ENCODE measurements around the gene MANBA. TPM values are rescaled to one million over a fixed set of nuclear protein-coding genes. Genes with fewer than 3 reads are reported as not detected.

Gene MANBA
- total RNA-seq, 6 experiments from 2014 or later, result 11.3 to 18.2 (median 13.9) TPM

- Histone ChIP-seq H3K4me1 (no peaks in the 10 kb centered on the region), H3K4me3 (no peak overlapping the region), H3K36me3 (peaks cover 0 to 8% (median 0%) of the 10 kb centered on the region in 4 donors), H3K27me3 (no peaks in the 10 kb centered on the region), H3K27ac (no peak overlapping the region), H3K9me3 (no peaks in the 10 kb centered on the region)
- DNase-seq, result no peak
- no peak for ATAC-seq
- WGBS (ENCODE audit: insufficient coverage, low coverage, low lambda C conversion rate, missing lambda C conversion rate), result 76% methylated on average over 3 of the region's 3 CpGs
- intact Hi-C loops (cut with DNase I), result no loop called here
- TF ChIP-seq CTCF (IDR thresholded peaks at IDR 0.05), result no peak
- no peak for TF ChIP-seq POLR2A (IDR thresholded peaks at IDR 0.05)
Observed at GRCh38 chr4:102685768-102686167, 75.0 kb downstream of the MANBA start.

GRCh38 chr4:102684610-102685052, 76.1 kb downstream of the MANBA start:
- Histone ChIP-seq H3K27me3 (no peaks in the 10 kb centered on the region), H3K27ac (no peak overlapping the region), H3K9me3 (no peaks in the 10 kb centered on the region), H3K4me1 (no peaks in the 10 kb centered on the region), H3K4me3 (no peak overlapping the region), H3K36me3 (peaks cover 0 to 5% (median 0%) of the 10 kb centered on the region in 4 donors)
- ATAC-seq (no peak), DNase-seq (no peak)
- TF ChIP-seq CTCF (IDR thresholded peaks at IDR 0.05), result no peak
- no peak for TF ChIP-seq POLR2A (IDR thresholded peaks at IDR 0.05)
- intact Hi-C loops (cut with DNase I), result no loop called here
- WGBS (ENCODE audit: insufficient coverage, low coverage, low lambda C conversion rate, missing lambda C conversion rate), result 92% methylated on average over 4 of the region's 4 CpGs

GRCh38 chr4:102683881-102684609, 76.7 kb downstream of the MANBA start:
- intact Hi-C loops (cut with DNase I), result no loop called here
- TF ChIP-seq POLR2A (IDR thresholded peaks at IDR 0.05), result no peak
- TF ChIP-seq CTCF (IDR thresholded peaks at IDR 0.05), result no peak
- no peak for ATAC-seq
- H3K27me3 ChIP-seq, result no peaks in the 10 kb centered on the region
- peaks cover 0 to 4% (median 0%) of the 10 kb centered on the region in 4 donors for H3K36me3 ChIP-seq
- 86% methylated on average over 4 of the region's 5 CpGs for WGBS (ENCODE audit: insufficient coverage, low coverage, low lambda C conversion rate, missing lambda C conversion rate)
- H3K4me3 ChIP-seq, result no peak overlapping the region
- no peak for DNase-seq
- H3K9me3 ChIP-seq, result no peaks in the 10 kb centered on the region
- no peak overlapping the region for H3K27ac ChIP-seq
- H3K4me1 ChIP-seq, result no peaks in the 10 kb centered on the region

GRCh38 chr4:102678695-102679335, 82.0 kb downstream of the MANBA start:
- 80% methylated on average over 4 of the region's 4 CpGs for WGBS (ENCODE audit: insufficient coverage, low coverage, low lambda C conversion rate, missing lambda C conversion rate)
- no peak for ATAC-seq

More at GRCh38 chr4:102678695-102679335, 82.0 kb downstream of the MANBA start:
- TF ChIP-seq CTCF (IDR thresholded peaks at IDR 0.05), result no peak
- TF ChIP-seq POLR2A (IDR thresholded peaks at IDR 0.05), result no peak
- H3K27ac ChIP-seq, result no peak overlapping the region
- H3K4me3 ChIP-seq, result no peak overlapping the region
- no peaks in the 10 kb centered on the region for H3K4me1 ChIP-seq
- peaks cover 0 to 4% (median 0%) of the 10 kb centered on the region in 4 donors for H3K36me3 ChIP-seq
- intact Hi-C loops (cut with DNase I), result no loop called here
- no peak for DNase-seq
- H3K9me3 ChIP-seq, result no peaks in the 10 kb centered on the region
- no peaks in the 10 kb centered on the region for H3K27me3 ChIP-seq
